IPS-18a (cell line): ENCODE data around the gene ZNF543.
A peak's percentile ranks its signal among the peaks of the same experiment; 100 is the strongest.

Source experiments
- H3K27ac ChIP-seq: one replicate; pipeline ENCODE4 v1.5.1; 2013; ENCODE audit warnings: low read length
- H3K27me3 ChIP-seq: one replicate; pipeline ENCODE4 v1.6.1; 2013; ENCODE audit warnings: mild to moderate bottlenecking, low read length; ENCODE audit not compliant: control insufficient read depth, insufficient read depth
- H3K36me3 ChIP-seq: one replicate; pipeline ENCODE4 v1.6.1; 2013; ENCODE audit warnings: low read depth, low read length; ENCODE audit not compliant: control insufficient read depth
- H3K4me1 ChIP-seq: one replicate; pipeline ENCODE4 v1.6.1; 2013; ENCODE audit warnings: low read depth, low read length; ENCODE audit not compliant: control insufficient read depth
- H3K4me3 ChIP-seq: one replicate; pipeline ENCODE4 v1.5.1; 2013; ENCODE audit warnings: low read length
- H3K9ac ChIP-seq: one replicate; pipeline ENCODE4 v1.6.1; 2013; ENCODE audit warnings: mild to moderate bottlenecking, low read length, moderate library complexity
- H3K9me3 ChIP-seq: one replicate; pipeline ENCODE4 v1.6.1; 2013; ENCODE audit warnings: low read depth, low read length; ENCODE audit not compliant: control insufficient read depth

Gene ZNF543

DNA sequence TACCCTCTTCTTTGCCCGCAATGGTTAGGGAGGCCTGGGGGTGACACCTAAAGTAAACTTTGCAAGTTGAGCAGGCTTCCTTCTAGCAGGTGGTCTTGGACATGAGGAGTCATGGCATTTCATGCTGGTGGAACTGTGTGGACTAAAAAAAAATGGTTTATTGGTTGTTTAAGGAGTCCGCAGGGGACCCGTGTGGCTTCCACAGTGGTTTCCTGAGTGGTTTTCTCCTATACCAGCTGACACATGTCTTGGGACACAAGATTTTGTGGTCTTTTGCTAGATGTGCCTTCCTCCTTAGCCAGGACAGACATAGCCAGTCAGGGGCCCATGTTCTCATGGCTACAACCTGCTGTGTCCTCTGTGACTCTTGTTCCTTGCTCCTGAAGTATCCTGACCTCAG lies 1.5 kb downstream of the ZNF543 start:
- Histone ChIP-seq H3K4me3 (peak overlapping the region; percentile 93), H3K27ac (no peak overlapping the region), H3K4me1 (peaks cover 6% of the 10 kb centered on the region), H3K27me3 (peaks cover under 1% of the 10 kb centered on the region), H3K36me3 (peaks cover 28% of the 10 kb centered on the region), H3K9me3 (no peaks in the 10 kb centered on the region), H3K9ac (peak overlapping the region; percentile 87)

DNA sequence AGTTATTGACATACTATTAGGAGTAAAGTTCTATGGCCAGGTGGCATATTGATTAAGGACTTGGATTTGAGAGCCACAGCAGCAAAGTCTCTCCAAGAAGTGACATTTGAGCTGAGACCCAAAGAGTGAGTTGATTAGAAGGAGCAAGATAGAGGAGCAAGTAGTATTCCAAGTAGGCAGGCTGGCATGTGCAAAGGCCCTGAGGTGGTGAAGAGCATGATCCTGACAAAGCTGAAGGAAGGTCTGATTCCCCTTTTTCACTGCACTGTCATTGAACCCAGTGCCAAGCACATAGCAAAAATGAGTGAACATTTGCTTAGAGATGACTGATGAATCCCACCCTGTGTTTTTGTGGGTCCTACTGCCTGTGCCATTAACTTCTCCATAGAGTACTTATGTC lies 4.7 kb downstream of the ZNF543 start:
- no peak overlapping the region for H3K4me3 ChIP-seq
- no peaks in the 10 kb centered on the region for H3K4me1 ChIP-seq
- no peak overlapping the region for H3K27ac ChIP-seq
- H3K36me3 ChIP-seq = peaks cover 55% of the 10 kb centered on the region
- H3K27me3 ChIP-seq = no peaks in the 10 kb centered on the region
- H3K9ac ChIP-seq = no peak overlapping the region
- H3K9me3 ChIP-seq = no peaks in the 10 kb centered on the region

GRCh38 chr19:57327993-57328392 lies 7.7 kb downstream of the ZNF543 start:
- Histone ChIP-seq H3K4me3 (no peak overlapping the region), H3K4me1 (no peaks in the 10 kb centered on the region), H3K27ac (no peak overlapping the region), H3K9me3 (no peaks in the 10 kb centered on the region), H3K36me3 (peaks cover 60% of the 10 kb centered on the region), H3K9ac (no peak overlapping the region), H3K27me3 (no peaks in the 10 kb centered on the region)

DNA sequence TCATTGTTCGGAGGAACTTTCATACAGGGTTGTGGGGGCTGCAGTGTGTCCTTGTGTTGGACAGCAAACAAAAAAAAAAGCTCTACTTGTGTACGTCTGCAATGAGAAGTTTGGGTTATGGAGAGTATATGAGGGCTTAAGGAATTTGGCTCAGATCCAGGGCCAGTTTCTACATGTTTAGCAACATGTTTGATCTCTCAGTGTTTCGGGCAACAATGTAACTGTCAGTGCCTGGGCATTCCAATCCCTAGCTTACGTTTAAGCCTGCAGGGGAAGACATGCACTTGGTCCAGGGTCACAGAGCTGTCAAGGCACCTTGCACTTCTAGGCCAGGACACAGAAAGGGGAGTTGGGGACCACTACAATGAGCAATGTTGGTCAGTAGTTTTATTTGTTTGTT lies 13.9 kb downstream of the ZNF543 start:
- no peaks in the 10 kb centered on the region for H3K27me3 ChIP-seq
- no peak overlapping the region for H3K9ac ChIP-seq
- H3K4me1 ChIP-seq = no peaks in the 10 kb centered on the region
- no peaks in the 10 kb centered on the region for H3K9me3 ChIP-seq
- H3K36me3 ChIP-seq = peaks cover 8% of the 10 kb centered on the region
- H3K4me3 ChIP-seq = no peak overlapping the region
- no peak overlapping the region for H3K27ac ChIP-seq

DNA sequence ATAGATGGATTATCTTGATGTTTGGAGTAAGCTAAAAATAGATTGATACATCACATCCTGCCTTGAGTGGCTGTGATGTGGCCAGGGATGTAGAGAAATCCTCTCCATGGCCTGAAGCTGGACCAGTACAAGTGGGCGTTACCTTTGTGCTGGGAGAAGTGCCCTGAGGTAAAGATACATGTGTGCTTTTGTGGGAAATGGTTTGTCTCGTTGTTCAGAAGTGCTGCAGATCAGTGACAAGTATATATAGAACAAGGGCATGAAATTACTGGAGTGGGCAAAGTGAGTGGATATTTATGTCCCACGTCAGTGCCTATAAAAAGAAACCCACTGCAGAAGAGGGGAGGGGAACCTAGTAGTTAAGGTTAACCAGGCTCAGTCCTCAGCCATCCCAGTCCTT lies 18.6 kb downstream of the ZNF543 start:
- no peak overlapping the region for H3K27ac ChIP-seq
- H3K4me3 ChIP-seq = no peak overlapping the region
- no peaks in the 10 kb centered on the region for H3K4me1 ChIP-seq
- no peaks in the 10 kb centered on the region for H3K9me3 ChIP-seq
- H3K36me3 ChIP-seq = no peaks in the 10 kb centered on the region
- no peaks in the 10 kb centered on the region for H3K27me3 ChIP-seq
- H3K9ac ChIP-seq = no peak overlapping the region

GRCh38 chr19:57342582-57342981 lies 22.3 kb downstream of the ZNF543 start:
- Histone ChIP-seq H3K9ac (no peak overlapping the region), H3K36me3 (no peaks in the 10 kb centered on the region), H3K4me1 (no peaks in the 10 kb centered on the region), H3K9me3 (no peaks in the 10 kb centered on the region), H3K27me3 (peaks cover 14% of the 10 kb centered on the region), H3K4me3 (no peak overlapping the region), H3K27ac (no peak overlapping the region)

- Histone ChIP-seq H3K9me3 (no peaks in the 10 kb centered on the region), H3K4me1 (peaks cover 11% of the 10 kb centered on the region), H3K9ac (no peak overlapping the region), H3K36me3 (no peaks in the 10 kb centered on the region), H3K27ac (no peak overlapping the region), H3K27me3 (peaks cover 14% of the 10 kb centered on the region), H3K4me3 (no peak overlapping the region)
Measured at GRCh38 chr19:57348136-57348535, 27.9 kb downstream of the ZNF543 start.

DNA sequence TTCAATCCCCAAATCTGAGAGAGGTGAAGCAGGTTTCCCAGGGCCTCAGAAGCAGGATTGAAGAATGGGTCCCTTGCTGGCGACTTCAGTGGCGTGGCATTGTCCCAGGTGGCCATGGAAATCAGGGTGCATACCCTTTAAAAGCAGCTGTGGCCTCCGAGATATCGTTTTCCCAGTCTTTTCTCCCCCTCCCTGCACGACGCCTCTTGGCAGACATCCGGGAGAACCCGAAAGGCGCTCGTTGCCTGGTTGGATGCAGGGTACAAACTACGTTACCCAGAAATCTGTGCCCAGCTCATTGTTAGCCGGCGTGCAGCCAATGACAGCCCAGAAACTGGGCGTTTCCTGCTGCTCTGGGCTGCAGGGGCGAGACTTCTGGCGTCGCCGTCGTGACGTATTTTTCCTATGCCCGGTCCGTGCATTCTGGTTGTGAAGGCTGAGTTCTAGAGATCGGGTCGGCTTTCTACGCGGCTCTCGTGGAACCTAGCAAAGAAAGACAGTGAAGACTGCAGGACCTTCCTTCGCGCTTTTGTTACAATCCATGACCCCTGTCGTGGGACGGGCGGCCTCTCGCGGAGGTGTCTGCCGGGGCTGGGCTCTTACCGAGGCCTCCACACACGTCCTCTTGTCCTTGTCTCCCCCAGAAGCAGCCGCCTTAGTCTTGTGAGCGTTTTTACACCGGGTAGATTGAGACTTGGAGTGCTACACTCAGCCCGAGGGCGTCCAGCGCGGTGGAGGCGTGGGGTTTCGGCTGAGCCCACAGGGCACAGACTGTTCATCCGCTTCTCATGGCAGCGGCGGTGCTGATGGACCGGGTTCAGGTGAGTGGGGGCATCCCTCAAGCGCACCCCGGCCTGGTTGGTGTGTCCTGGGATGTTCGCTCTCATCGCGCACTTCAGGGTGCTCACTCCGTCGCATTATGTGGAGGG lies 30.9 kb downstream of the ZNF543 start, which contains the start of gene ZNF304:
Gene ZNF304 (plus strand): TSS at position 395 of the 929 bp plus-strand sequence. CDS start 394 bp downstream, at position 789.
- Histone ChIP-seq H3K27ac (peak within 1 kb of the TSS; percentile 4), H3K4me3 (peak within 1 kb of the TSS; percentile 97), H3K4me1 (peaks cover 11% of the 10 kb centered on the region)

DNA sequence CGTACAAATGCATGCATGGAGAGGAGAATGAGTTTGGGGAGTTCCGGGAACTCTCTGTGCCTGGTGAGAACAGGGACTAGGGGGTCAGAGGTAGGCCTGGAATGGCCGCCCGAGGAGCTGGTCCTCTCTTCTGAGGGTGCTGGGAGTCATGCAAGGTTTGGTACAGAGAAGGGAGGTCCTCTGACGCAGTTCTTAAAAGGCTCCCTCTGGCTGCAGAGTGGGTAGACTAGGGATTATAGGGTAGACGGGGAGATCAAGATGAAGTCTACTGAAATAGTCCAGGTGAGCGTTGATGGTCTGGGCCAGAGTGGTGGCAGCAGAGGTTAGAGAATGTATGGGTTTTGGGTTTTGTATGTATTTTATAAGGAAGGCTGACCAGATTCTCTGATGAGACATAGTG lies 31.6 kb downstream of the ZNF543 start:
- H3K27ac ChIP-seq = no peak overlapping the region

More for the DNA sequence above, 30.9 kb downstream of the ZNF543 start, which contains the start of gene ZNF304:
- peak within 1 kb of the TSS; percentile 78 for H3K9ac ChIP-seq
- no peaks in the 10 kb centered on the region for H3K9me3 ChIP-seq
- H3K27me3 ChIP-seq = peaks cover 9% of the 10 kb centered on the region
- peaks cover 18% of the 10 kb centered on the region for H3K36me3 ChIP-seq

DNA sequence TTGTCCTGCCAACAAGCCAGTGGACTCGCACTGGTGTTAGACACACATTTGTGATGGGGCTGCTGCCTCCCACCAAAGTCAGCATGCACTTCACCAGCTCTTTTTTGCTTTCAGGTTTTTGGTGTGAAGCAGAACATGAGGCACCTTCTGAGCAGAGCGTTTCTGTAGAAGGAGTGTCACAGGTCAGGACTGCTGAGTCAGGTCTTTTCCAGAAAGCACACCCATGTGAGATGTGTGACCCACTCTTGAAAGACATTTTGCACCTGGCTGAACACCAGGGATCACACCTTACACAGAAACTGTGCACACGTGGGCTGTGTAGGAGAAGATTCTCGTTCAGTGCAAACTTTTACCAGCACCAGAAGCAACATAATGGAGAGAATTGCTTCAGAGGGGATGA lies 35.6 kb downstream of the ZNF543 start:
- Histone ChIP-seq H3K4me1 (peaks cover 5% of the 10 kb centered on the region), H3K36me3 (peaks cover 42% of the 10 kb centered on the region), H3K4me3 (no peak overlapping the region), H3K27me3 (no peaks in the 10 kb centered on the region), H3K27ac (no peak overlapping the region), H3K9me3 (no peaks in the 10 kb centered on the region), H3K9ac (no peak overlapping the region)

More for the DNA sequence above, 31.6 kb downstream of the ZNF543 start:
- Histone ChIP-seq H3K27me3 (peaks cover 6% of the 10 kb centered on the region), H3K36me3 (peaks cover 26% of the 10 kb centered on the region), H3K4me3 (peak overlapping the region; percentile 97), H3K9ac (peak overlapping the region; percentile 78), H3K9me3 (no peaks in the 10 kb centered on the region), H3K4me1 (peaks cover 11% of the 10 kb centered on the region)

DNA sequence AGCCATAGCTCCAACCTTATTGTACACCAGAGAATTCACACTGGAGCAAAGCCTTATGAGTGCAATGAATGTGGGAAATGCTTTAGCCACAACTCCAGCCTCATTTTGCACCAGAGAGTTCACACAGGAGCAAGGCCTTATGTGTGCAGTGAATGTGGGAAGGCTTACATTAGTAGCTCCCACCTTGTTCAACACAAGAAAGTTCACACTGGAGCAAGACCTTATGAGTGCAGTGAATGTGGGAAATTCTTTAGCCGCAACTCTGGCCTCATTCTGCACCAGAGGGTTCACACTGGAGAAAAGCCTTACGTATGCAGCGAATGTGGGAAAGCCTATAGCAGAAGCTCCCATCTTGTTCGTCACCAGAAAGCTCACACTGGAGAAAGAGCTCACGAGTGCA lies 37.1 kb downstream of the ZNF543 start:
- Histone ChIP-seq H3K4me3 (no peak overlapping the region), H3K27ac (no peak overlapping the region), H3K27me3 (no peaks in the 10 kb centered on the region), H3K4me1 (peaks cover under 1% of the 10 kb centered on the region), H3K36me3 (peaks cover 42% of the 10 kb centered on the region), H3K9me3 (no peaks in the 10 kb centered on the region), H3K9ac (no peak overlapping the region)

DNA sequence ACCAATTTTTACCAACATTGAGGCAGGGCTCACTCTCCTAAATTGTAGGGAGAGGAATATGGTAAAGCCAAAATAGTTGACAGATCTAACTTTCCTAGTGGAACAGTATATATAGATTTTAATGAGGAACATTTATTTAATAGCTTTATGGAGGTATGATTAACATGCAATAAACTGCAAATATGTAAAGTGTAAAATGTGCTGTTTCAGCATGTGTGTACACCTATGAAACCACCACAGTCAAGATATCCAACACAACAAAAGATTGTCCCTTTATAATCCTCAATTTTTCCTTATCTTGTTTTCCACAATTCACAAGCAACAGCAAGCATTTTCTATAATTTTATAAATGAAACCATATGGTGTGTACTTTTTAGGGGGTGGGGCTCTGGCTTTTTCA lies 39.0 kb downstream of the ZNF543 start:
- H3K4me1 ChIP-seq = peaks cover 9% of the 10 kb centered on the region
- peaks cover 40% of the 10 kb centered on the region for H3K36me3 ChIP-seq
- no peaks in the 10 kb centered on the region for H3K27me3 ChIP-seq
- no peak overlapping the region for H3K27ac ChIP-seq
- no peak overlapping the region for H3K9ac ChIP-seq
- H3K4me3 ChIP-seq = no peak overlapping the region
- no peaks in the 10 kb centered on the region for H3K9me3 ChIP-seq
